Measurements from ENCODE around the gene ADAP1.

The ADAP1 gene

GRCh38 chr7:877312-878232, 76.9 kb downstream of the ADAP1 start:
- Histone ChIP-seq H3K36me3 (peaks cover 45% of the 10 kb centered on the region), H3K27me3 (no peaks in the 10 kb centered on the region), H3K4me1 (peaks cover 5% of the 10 kb centered on the region), H3K9me3 (no peaks in the 10 kb centered on the region), H3K4me3 (ENCODE audit: low read depth, low read length) (peak overlapping the region; percentile 84)
- DNase-seq, result no peak
- TF ChIP-seq CTCF (IDR thresholded peaks at IDR 0.05; ENCODE audit: low read depth, low read length), result no peak

GRCh38 chr7:876972-877311, 77.5 kb downstream of the ADAP1 start:
- H3K4me3 ChIP-seq (ENCODE audit: low read depth, low read length), result peak overlapping the region; percentile 84
- H3K9me3 ChIP-seq, result no peaks in the 10 kb centered on the region
- peaks cover 47% of the 10 kb centered on the region for H3K36me3 ChIP-seq
- H3K4me1 ChIP-seq, result peaks cover 5% of the 10 kb centered on the region
- no peak for TF ChIP-seq CTCF (IDR thresholded peaks at IDR 0.05; ENCODE audit: low read depth, low read length)
- peak; percentile 53 for DNase-seq
- no peaks in the 10 kb centered on the region for H3K27me3 ChIP-seq

- no peak; the same call in 1 of the 2 replicates for TF ChIP-seq CTCF (IDR thresholded peaks at IDR 0.05; ENCODE audit: low read depth, low read length)
- DNase-seq, result peak; percentile 98
- Histone ChIP-seq H3K36me3 (peaks cover 47% of the 10 kb centered on the region), H3K4me3 (ENCODE audit: low read depth, low read length) (peak within 1 kb of the TSS; percentile 84), H3K27me3 (no peaks in the 10 kb centered on the region), H3K4me1 (peaks cover 5% of the 10 kb centered on the region), H3K9me3 (no peaks in the 10 kb centered on the region)
These were observed 78.2 kb downstream of the ADAP1 start, which contains the start of gene GET4 for GRCh38 chr7:876077-876971. Gene GET4, plus strand, starts transcription at chr7:876554. Its CDS starts 92 bp downstream, at chr7:876646.

- no peak overlapping the region; the same call in 1 of the 2 replicates for H3K4me3 ChIP-seq (ENCODE audit: low read depth, low read length)
- H3K36me3 ChIP-seq, result peaks cover 47% of the 10 kb centered on the region
- TF ChIP-seq CTCF (IDR thresholded peaks at IDR 0.05; ENCODE audit: low read depth, low read length), result no peak
These were observed 78.9 kb downstream of the ADAP1 start for GRCh38 chr7:875476-876076.

GRCh38 chr7:875051-875450, 79.4 kb downstream of the ADAP1 start:
- no peak for DNase-seq
- no peaks in the 10 kb centered on the region for H3K27me3 ChIP-seq
- peaks cover 5% of the 10 kb centered on the region for H3K4me1 ChIP-seq
- no peaks in the 10 kb centered on the region for H3K9me3 ChIP-seq
- H3K4me3 ChIP-seq (ENCODE audit: low read depth, low read length), result no peak overlapping the region
- H3K36me3 ChIP-seq, result peaks cover 45% of the 10 kb centered on the region
- TF ChIP-seq CTCF (IDR thresholded peaks at IDR 0.05; ENCODE audit: low read depth, low read length), result no peak

More at GRCh38 chr7:875476-876076, 78.9 kb downstream of the ADAP1 start:
- H3K4me1 ChIP-seq, result peaks cover 5% of the 10 kb centered on the region
- DNase-seq, result no peak
- no peaks in the 10 kb centered on the region for H3K9me3 ChIP-seq
- no peaks in the 10 kb centered on the region for H3K27me3 ChIP-seq
